Stimulated activated CD8-positive, alpha-beta memory T cell treated with anti-CD3 and anti-CD28 coated beads, Interleukin-4, amount 100 ng/mL, for 4 hours (primary cell): Measurements from ENCODE around the gene STK11IP.
"Not testable (repeated sequence)": the region's sequence is repeated elsewhere in the genome, so short reads cannot be mapped to it uniquely, and the experiment has no call there.

Experiments
- DNase-seq, 2 donors: peaks; one replicate each; pipeline ENCODE4 v3.0.0-alpha.2; 2020; ENCODE audit warnings: low read depth in 2 of 2, low spot score in 1 of 2

Gene STK11IP

DNA sequence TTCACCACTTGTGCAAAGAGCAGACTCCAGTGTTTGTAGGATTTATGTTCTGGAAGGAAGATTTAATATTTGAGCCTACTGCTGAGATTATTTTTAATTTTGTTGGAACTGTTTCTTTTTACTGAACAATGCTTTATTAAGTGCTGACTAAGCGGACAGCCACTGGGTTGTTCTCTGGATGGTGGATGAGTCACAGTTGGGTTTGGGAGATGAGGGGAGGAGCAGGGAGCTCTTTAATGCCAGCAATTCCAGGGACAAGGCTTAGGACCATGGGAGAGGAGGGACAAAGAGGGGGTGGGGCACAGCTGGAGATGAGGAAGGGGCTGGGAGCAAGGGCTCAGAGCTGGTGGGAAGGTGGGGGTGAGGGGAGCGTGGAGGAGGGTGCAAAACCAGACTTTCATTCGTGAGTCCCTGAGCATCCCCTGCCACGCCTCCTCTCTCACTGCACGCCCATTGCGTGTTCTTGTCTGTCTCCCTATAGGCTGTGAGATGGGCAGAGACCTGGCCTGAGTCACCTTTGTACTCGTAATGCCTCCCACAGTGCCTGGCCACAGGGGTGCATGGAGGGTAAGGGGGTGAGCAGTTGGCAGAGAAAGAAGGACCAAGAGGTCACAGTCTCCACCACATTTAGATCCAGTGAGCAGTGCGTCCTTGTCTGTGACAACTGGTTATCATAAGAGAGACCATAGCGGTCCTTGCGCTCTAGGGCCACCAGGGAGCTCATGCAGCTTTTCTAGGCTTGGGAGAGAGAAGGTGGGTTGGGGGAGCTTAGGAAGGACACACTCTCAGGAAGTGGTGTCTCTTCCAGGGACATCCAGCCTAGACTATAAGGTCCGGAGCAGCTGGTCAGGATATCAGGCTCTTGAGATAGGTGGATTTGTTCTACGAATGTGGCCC is 48.2 kb downstream of the STK11IP start:
- DNase-seq: no peak

DNA sequence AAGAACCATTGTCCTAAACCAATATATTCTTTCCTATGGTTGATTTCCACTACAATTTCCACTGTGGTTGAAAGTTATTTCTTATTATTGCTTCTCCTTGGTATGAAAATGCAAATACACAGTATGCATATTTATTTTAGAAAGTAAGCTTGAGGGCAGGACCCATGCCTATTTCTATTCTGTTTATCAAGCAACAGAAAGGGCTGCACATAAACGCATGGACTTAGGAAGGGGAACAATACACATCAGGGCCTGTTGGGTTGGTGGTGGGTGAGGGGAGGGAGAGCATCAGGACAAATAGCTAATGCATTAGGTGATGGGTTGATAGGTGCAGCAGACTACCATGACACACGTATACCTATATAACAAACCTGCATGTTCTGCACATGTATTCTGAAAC is 50.5 kb downstream of the STK11IP start:
- DNase-seq: no peak

DNA sequence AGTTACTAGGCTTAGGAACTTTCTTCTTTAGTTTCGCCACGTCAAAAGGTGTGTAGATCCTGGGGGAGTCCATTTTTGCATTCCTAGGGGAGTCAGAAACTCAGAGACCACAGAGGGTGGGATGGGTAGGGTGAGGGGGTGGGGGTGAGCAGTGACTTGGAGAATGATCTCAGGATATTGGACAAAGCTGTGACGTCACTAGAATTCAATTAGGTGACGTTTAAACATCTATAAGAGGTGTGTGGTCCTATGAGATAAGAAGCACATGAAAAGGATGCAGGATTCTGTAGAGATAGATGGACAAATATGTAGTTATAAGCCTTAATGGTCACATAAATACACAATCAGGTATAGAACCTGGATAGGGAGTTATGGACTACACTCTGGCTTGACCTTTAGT is 51.3 kb downstream of the STK11IP start:
- DNase-seq: no peak

DNA sequence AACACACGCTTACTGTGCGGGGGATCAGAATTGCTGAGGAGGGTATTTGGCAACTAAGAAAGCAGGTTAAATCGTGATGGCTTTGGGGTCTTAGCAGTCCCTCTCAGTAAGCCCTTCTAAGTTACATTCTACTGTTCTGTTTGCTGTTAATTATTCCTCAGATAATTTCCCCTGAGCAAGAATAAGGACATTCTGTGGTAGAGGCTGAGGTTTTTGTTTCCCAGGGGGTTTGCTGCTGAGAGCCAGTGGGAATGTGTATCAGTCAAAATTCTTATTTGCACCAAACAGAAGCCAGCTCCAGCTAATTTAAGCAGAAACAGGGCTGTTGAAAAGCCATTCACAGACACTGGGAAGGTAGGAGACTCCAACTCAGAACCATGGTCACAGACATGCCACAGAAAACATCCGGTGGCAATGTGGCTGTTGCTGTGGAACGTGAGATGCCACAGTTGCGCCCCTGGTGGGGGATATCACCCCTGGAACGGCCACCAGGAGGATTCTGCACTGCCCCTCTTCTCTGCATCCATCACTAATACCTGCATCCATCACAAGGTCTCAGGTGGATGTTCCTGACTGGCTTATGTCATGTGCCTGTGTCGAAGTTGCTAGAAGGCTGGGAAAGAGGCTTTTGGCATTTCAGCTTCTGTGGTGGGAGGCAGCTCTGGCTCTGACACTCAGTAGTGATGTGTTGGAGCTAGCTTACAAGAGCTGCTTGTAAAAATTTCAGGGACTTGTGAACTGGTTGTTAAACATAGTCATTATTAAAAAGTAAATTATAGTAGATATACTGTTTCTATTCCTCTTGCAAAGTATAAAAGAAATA is 53.0 kb downstream of the STK11IP start:
- DNase-seq: no peak

DNA sequence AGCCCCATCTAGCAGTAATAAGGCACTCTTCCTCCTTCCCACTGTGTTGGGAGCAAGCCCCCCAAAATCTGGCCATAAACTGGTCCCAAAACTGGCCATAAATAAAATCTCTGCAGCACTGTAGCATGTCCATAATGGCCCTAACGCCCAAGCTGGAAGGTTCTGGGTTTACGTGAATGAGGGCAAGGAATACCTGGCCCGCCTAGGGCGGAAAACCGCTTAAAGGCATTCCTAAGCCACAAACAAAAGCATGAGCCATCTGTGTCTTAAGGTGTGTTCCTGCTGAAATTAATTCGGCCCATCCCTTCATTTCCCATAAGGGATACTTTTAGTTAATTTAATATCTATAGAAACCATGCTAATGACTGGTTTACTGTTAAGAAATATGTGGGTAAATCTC is 54.0 kb downstream of the STK11IP start:
- DNase-seq: not testable (repeated sequence)

DNA sequence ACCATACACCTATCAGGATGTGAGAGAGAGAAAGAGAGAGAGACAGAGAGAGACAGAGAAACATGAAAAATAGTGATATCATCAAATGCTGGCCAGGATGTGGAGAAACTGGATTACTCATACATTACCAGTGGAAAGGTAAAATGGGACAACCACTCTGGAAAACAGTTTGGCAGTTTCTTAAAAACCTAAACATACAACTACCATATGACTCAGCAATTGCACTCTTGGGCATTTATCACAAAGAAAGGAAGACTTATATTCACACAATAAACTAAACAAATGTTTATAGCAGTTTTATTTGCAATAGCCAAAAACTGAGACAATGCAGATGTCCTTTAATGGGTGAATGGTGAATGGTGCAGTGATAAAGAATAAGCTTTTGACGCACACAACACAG is 58.9 kb downstream of the STK11IP start:
- DNase-seq: no peak

DNA sequence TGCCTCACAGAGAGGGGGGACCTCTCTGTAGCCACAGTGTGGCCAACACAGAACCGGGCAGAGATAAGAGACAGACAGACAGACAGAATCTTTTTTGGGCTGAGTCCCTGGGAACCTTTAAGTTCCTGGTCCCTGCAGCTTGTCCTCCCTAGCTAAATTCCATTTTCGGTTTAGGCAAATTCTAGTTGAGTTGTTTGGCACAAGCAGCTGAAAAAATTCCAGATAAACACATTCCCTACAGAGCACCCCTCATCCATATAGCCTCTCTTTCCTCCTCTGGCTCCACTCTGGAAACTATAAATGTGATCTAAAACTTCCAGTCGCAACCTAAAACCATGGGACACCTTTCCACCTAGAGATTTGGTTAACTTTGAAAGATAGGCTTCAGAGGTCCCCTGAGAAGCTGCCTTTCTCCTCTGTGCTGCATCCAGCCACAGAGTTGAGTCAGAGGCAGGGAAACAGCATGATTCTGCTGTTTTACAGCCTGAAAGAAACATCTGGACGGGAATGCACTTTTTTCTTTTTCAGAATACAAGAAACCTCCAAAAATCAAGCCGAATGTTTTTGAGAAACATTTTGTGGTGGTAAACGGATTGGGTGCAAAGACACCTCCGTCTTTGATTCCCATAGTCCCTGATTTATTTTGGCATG is 60.7 kb downstream of the STK11IP start:
- DNase-seq: no peak

DNA sequence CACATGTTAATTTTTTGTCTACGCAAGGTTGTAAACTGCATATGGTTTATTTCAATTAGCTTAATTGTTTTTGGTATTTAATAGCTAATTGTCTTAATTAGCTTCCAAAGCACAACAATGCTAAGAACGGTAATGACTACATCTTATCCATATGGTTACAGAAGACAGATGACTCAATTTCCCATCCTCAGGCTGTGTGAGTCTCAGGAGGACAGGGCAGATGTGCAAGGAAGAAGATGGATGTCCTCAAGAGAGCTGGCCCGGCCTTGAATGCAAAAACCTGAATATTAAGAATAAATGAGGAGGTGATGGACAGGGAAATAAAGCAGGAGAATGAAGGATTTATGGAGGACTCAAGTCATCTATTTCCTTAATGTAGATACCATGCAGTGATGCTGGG is 61.2 kb downstream of the STK11IP start:
- no peak for DNase-seq

DNA sequence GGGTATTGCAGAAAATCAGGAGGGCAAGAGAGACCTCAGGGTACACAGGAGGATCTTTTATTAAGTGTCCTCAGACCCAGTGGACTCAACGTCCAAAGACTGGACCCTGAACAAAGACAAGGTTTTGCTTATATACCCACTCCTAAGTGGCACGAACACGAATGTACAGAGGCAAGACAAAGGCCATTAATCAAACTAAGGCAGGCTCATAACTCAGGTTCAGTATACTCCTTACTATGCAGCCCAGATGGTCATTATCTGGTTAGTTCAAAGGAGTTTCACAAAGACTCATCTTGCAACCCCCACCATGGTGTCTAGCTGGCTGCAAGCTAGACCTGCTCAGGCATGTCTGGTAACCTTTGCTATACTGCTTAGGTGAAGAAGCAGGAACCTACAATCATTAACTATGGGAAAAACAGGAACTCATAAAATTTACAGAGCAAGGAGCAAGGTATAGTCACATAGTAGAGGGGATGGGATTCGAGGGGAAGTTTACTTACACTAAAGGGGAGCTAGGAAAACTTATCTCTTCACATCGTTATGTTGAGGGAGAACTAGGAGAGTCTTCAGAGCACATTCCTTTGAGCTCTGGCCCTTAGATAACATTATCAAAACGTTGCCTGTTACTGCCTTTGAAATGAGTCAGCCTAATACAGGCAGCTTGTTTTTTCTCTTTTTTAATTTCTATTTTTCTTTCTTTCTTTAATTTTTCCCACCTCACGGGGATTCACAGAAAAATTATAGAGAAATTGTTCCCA is 63.7 kb downstream of the STK11IP start:
- DNase-seq: no peak

DNA sequence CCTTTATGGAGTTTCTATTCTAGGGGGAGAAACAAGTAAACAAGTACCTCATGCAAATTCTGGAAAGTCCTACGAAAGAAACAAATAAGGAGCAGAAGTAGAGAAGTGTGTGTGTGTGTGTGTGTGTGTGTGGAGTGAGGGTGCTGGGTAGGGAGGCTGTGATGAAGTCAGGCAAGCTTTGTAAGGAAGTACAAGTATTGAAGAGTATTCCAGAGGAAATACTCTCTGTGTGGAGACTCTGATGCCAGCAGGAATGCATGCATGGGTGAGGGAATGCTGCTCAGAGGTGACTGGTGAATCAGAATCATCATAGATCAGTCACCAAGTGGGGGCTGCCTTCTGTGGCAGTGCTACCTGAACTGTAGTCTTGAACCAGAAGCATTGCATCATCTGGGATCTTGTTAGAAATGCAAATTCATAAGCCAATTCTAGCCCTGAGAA is 64.3 kb downstream of the STK11IP start:
- no peak for DNase-seq

DNA sequence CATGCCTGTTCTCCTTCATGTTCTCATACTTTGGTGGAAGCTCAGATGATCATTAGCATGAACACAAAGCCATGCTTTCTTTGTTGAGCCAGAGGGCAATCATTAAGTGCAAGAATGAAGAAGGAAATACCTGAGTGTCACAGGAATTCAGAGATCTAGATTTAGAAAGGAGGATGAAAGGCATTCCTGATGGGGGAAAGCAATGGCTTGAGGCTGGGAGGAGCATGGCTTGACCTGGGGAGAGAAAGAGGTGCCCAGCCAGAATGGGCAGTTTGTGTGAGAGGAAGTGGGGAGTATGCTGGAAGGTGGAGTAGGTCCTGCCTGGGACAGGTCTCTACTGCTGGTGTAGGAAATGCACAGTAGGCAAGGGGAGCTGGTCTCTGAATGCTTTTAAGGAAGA is 64.9 kb downstream of the STK11IP start:
- DNase-seq: no peak

DNA sequence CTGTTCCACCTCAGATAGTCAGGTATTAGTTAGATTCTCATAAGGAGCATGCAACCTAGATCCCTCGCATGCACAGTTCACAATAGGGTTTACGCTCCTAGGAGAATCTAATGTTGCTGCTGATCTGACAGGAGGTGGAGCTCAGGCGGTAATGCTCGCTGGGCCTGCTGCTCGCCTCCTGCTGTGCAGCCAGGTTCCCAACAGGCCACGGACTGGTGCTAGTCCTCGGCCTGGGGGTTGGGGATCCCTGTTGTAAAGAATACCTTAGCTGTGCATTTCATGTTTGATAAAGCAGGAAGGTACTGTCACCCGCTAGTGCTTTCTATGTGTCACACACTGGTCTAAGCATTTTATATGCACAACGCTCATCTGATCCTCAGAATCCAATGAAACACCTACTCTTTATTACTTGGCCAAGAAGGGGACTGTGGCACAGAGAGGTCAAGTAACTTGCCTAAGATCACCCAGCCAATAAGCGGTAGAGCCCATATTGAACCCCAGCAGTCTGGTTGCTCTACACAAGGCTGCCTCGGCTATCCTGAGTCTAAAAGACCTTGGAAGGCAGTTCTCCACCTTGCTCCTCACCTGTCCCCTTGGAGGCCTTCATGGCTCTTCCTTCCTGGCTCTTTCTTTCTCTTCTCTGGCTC is 65.6 kb downstream of the STK11IP start:
- DNase-seq: no peak

DNA sequence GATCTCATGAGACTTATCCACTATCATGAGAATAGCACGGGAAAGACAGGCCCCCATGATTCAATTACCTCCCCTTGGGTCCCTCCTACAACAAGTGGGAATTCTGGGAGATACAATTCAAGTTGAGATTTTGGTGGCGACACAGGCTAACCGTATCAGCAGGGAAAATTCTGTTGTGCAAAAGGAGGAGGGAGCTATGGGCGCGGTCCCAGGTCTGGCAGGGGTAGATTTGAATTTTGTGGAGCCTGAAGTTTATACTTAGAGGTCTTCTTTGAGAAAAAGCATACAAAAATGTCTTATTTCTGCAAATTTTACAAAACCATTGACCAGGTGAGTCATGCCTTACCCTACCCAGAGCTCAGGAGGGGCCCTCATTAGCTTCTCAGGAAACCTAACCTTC is 66.4 kb downstream of the STK11IP start:
- DNase-seq: no peak

DNA sequence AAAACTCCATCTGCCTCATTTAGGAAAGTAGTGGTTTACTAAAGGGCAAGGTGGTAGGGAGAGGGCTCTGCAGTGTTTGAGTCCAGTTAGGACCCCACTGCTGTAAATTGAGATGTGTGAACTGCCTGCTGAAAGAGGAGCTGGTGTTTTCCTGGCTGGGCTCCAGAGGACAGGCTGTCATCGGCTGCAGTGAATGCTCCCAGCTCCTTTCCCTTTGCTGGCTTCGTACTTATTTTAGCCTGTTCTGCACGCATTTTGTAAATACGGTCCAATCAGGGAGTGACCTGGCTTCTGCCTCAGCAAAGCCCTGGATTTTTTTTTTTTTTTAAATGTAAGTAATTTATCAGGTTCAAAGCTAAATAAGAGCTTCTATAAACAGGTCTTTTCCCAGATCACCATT is 67.3 kb downstream of the STK11IP start:
- DNase-seq: no peak

DNA sequence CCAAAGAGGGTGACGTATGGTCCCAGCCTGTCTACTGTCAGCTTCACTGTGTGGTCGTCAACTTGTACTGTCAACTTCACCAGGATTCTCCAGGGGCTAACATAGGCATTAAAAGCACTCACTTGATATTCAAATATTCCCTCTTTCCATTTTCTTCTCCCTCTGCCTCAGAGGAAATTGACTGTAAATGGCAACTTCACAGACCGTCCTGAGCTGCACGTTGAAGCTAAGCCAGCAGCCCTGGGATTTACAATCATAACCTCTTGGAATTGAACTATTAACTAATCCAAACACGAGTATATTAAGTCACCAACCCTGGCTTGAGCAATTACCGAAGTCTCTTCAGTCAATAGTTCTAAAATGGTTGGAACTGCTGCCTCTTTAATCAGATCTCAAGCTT is 68.3 kb downstream of the STK11IP start:
- DNase-seq: no peak
